Osteoblast (primary cell): Measurements from ENCODE around the gene GXYLT1. TPM values are rescaled to one million over a fixed set of nuclear protein-coding genes. Genes with fewer than 3 reads are reported as not detected.

Source experiments
- DNase-seq: peaks from one replicate; pipeline ENCODE4 v3.0.0; 2011; ENCODE audit warnings: low spot score, mixed read lengths; ENCODE audit not compliant: insufficient read length; ENCODE audit errors: missing footprints
- H2AFZ ChIP-seq: 2 replicates; pipeline ENCODE4 v1.6.0; 2011; ENCODE audit warnings: mild to moderate bottlenecking, low read length
- H3K27ac ChIP-seq: 2 replicates; pipeline ENCODE4 v1.5.1; 2011; ENCODE audit warnings: mild to moderate bottlenecking, low read depth, low read length, moderate library complexity
- H3K27me3 ChIP-seq: 2 replicates; pipeline ENCODE4 v1.6.0; 2012; ENCODE audit warnings: mild to moderate bottlenecking, control low read depth, inconsistent platforms, low read length, moderate library complexity; ENCODE audit not compliant: insufficient read depth
- H3K36me3 ChIP-seq: 2 replicates; pipeline ENCODE4 v1.5.1; 2011; ENCODE audit warnings: mild to moderate bottlenecking, low read length, control low read depth, moderate library complexity; ENCODE audit not compliant: insufficient read depth
- H3K4me1 ChIP-seq: 2 replicates; pipeline ENCODE4 v1.5.1; 2011; ENCODE audit warnings: mild to moderate bottlenecking, low read length, control low read depth, moderate library complexity; ENCODE audit not compliant: insufficient read depth
- H3K4me2 ChIP-seq: 2 replicates; pipeline ENCODE4 v1.6.0; 2011; ENCODE audit warnings: mild to moderate bottlenecking, low read length; ENCODE audit not compliant: insufficient read depth
- H3K4me3 ChIP-seq: fragments of 200-600 bp; sonication (generic); 3 replicates; pipeline ENCODE4 v1.5.1; 2012; ENCODE audit warnings: mild to moderate bottlenecking, low read length, inconsistent platforms; ENCODE audit not compliant: insufficient read depth
- H3K79me2 ChIP-seq: 2 replicates; pipeline ENCODE4 v1.6.0; 2012; ENCODE audit warnings: mild to moderate bottlenecking, low read length, control low read depth, inconsistent platforms; ENCODE audit not compliant: insufficient read depth
- H3K9me3 ChIP-seq: 2 replicates; pipeline ENCODE4 v1.5.1; 2011; ENCODE audit warnings: low read depth, low read length, control low read depth
- H4K20me1 ChIP-seq: 2 replicates; pipeline ENCODE4 v1.6.0; 2012; ENCODE audit warnings: mild to moderate bottlenecking, low read length, control low read depth; ENCODE audit not compliant: insufficient read depth
- total RNA-seq: library from RNA; depleted of rRNA; stranded (reverse); fragments of >200 nt; gene quantifications from 2 replicates; pipeline ENCODE4 v1.2.3, GENCODE V29; 2012
- TF ChIP-seq, protein P1 (sequence below): IDR thresholded peaks from 2 replicates; pipeline ENCODE4 v1.5.1; 2011; ENCODE audit warnings: mild to moderate bottlenecking, low read depth, low read length, moderate library complexity; ENCODE audit errors: extremely low read depth

Gene GXYLT1
- total RNA-seq, 1 donor: 7.6 TPM

DNA sequence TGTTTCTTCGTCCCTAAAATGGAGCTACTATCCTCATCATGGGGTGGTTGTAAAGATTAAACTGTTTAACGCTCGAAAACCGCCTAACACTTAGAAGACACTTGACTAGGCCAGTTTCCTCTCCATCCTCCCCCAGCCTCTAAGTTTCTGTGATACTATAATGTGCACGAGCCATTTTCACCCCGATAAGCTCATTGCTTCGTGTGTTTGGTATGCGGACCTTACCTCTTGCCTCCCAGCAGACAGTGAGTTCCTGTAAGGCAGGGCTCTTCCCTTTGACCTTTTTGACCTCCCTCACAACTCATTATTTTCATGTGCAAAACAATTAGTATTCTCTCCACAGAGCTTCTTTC lies 499 bp upstream of the GXYLT1 start:
- Histone ChIP-seq H4K20me1 (peaks cover 9% of the 10 kb centered on the region), H3K4me1 (peaks cover 16% of the 10 kb centered on the region), H3K27me3 (no peaks in the 10 kb centered on the region), H3K4me2 (peak overlapping the region; percentile 98), H3K27ac (peak overlapping the region; percentile 7), H3K79me2 (peaks cover 42% of the 10 kb centered on the region), H3K9me3 (no peaks in the 10 kb centered on the region), H3K4me3 (peak overlapping the region; percentile 82), H2AFZ (peak overlapping the region; percentile 88), H3K36me3 (no peaks in the 10 kb centered on the region)
- no peak for DNase-seq
- TF ChIP-seq, protein P1, sequence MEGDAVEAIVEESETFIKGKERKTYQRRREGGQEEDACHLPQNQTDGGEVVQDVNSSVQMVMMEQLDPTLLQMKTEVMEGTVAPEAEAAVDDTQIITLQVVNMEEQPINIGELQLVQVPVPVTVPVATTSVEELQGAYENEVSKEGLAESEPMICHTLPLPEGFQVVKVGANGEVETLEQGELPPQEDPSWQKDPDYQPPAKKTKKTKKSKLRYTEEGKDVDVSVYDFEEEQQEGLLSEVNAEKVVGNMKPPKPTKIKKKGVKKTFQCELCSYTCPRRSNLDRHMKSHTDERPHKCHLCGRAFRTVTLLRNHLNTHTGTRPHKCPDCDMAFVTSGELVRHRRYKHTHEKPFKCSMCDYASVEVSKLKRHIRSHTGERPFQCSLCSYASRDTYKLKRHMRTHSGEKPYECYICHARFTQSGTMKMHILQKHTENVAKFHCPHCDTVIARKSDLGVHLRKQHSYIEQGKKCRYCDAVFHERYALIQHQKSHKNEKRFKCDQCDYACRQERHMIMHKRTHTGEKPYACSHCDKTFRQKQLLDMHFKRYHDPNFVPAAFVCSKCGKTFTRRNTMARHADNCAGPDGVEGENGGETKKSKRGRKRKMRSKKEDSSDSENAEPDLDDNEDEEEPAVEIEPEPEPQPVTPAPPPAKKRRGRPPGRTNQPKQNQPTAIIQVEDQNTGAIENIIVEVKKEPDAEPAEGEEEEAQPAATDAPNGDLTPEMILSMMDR: no peak

DNA sequence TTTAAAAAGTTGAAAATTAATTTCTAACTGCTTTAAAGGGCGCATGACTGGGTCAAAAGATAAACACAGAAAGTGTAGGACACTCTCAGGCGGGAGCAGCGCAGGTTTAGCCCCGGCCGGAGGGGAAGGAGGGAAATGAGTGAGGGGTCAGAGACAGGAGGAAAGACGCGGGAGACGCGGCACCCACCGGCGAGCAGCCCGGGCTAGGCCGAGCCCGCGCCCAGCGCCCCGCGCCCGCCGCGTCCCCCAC lies 591 bp downstream of the GXYLT1 start:
- Histone ChIP-seq H3K36me3 (no peaks in the 10 kb centered on the region), H3K4me3 (peak overlapping the region; percentile 82), H3K9me3 (no peaks in the 10 kb centered on the region), H3K4me2 (peak overlapping the region; percentile 96), H3K79me2 (peaks cover 50% of the 10 kb centered on the region), H3K27me3 (no peaks in the 10 kb centered on the region), H3K4me1 (peaks cover 16% of the 10 kb centered on the region), H4K20me1 (peaks cover 9% of the 10 kb centered on the region), H2AFZ (peak overlapping the region; percentile 73), H3K27ac (peak overlapping the region; percentile 48)
- DNase-seq: no peak
- TF ChIP-seq, protein P1: no peak

DNA sequence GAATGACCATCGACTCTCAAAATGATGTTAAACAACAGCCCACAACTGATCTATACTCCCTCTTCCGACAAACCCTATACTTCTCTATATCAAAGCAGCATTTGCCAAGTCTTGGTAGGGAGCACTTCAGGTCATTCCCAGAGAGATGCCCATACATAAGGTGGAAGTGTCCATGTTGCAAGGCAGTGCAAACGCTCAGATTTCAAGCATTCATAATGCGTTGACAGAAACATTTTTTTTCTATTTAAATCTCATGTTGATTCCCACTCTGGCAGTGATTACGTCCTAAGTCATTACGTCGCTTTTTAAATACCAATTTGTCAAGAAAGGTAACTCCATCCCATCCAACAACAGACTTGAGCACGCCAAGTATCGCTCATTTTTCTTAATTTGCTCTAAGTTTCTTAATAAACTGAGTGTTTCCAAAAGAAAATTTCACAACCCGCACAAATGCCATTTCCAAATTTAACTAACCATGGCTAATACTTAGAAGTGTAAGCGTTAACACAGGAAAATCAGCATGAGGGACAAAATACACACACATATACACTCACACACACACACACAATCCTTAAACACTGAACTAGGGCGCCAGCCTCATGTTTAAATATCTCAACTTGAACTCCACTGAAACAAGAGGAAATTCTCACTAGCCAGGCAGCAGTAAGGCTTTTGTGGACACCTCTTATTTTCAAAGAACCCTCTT lies 1.1 kb downstream of the GXYLT1 start:
- peaks cover 16% of the 10 kb centered on the region for H3K4me1 ChIP-seq
- H3K27ac ChIP-seq: peak overlapping the region; percentile 48
- peaks cover 9% of the 10 kb centered on the region for H4K20me1 ChIP-seq
- no peaks in the 10 kb centered on the region for H3K27me3 ChIP-seq
- H3K4me3 ChIP-seq: peak overlapping the region; percentile 82
- no peaks in the 10 kb centered on the region for H3K36me3 ChIP-seq
- H2AFZ ChIP-seq: peak overlapping the region; percentile 73
- peak overlapping the region; percentile 96 for H3K4me2 ChIP-seq
- TF ChIP-seq, protein P1: no peak
- peaks cover 54% of the 10 kb centered on the region for H3K79me2 ChIP-seq
- DNase-seq: peak; percentile 80
- no peaks in the 10 kb centered on the region for H3K9me3 ChIP-seq

- Histone ChIP-seq H4K20me1 (peaks cover 9% of the 10 kb centered on the region), H3K27ac (no peak overlapping the region), H3K36me3 (no peaks in the 10 kb centered on the region), H3K9me3 (no peaks in the 10 kb centered on the region), H3K4me2 (peak overlapping the region; percentile 21), H3K4me1 (peaks cover 16% of the 10 kb centered on the region), H2AFZ (no peak overlapping the region), H3K4me3 (no peak overlapping the region), H3K79me2 (peaks cover 68% of the 10 kb centered on the region), H3K27me3 (no peaks in the 10 kb centered on the region)
- DNase-seq: no peak
- TF ChIP-seq, protein P1: no peak
Observed at GRCh38 chr12:42141981-42142606, 2.6 kb downstream of the GXYLT1 start.
